B cell (primary cell): ENCODE results near the gene SLC25A10. TPM values are rescaled to one million over a fixed set of nuclear protein-coding genes. Genes with fewer than 3 reads are reported as not detected.

Experiments used
- ATAC-seq: fragments of 200-7000 bp; cut with Tn5 transposase; one replicate; pipeline ENCODE4 v1.10.0; 2021; ENCODE audit warnings: low read depth, mild to moderate bottlenecking, moderate number of reproducible peaks, moderate library complexity
- CTCF ChIA-PET: fragments of 350-600 bp; sonication (Branson Sonifier 250); formaldehyde crosslinking; loops from one replicate; lab custom pipeline; 2021; ENCODE audit warnings: antibody characterized with exemption, inconsistent platforms; lab: Charles Lee
- POLR2A ChIA-PET: fragments of 350-600 bp; sonication (Branson Sonifier 250); formaldehyde crosslinking; loops from one replicate; lab custom pipeline; 2021; ENCODE audit warnings: antibody characterized with exemption; lab: Charles Lee
- DNase-seq: peaks from one replicate; pipeline ENCODE4 v3.0.0; 2013
- H2AFZ ChIP-seq: 2 replicates; pipeline ENCODE4 v1.6.1; 2012; ENCODE audit warnings: mild to moderate bottlenecking, low read depth, low read length; ENCODE audit not compliant: insufficient read depth, poor library complexity, severe bottlenecking
- H3K27ac ChIP-seq, 2 donors: 1 replicate in 1 of 2; 2 replicates in 1 of 2; pipeline ENCODE4 v1.5.1; 2012 to 2013; ENCODE audit warnings: low read length in 2 of 2, mild to moderate bottlenecking in 2 of 2, moderate library complexity in 1 of 2
- H3K27me3 ChIP-seq, 4 experiments: fragments of 200-600 bp in 1 of 4; sonication (generic) in 1 of 4; replicated peaks in 1 of 4; 1 replicate in 2 of 4; 2 replicates in 2 of 4; pipeline versions ENCODE4 v1.6.1 to v1.7.0; 2013 to 2016; ENCODE audit warnings: low read length in 3 of 4, mild to moderate bottlenecking in 2 of 4, mixed read lengths in 1 of 4, moderate library complexity in 1 of 4; ENCODE audit not compliant: insufficient read depth in 4 of 4, control insufficient read depth in 3 of 4; ENCODE audit errors: control extremely low read depth in 1 of 4
- H3K36me3 ChIP-seq, 2 experiments: replicated peaks in 1 of 2; 1 replicate in 1 of 2; 2 replicates in 1 of 2; pipeline versions ENCODE4 v1.6.1 to v1.7.1; 2013; ENCODE audit warnings: low read length in 1 of 2; ENCODE audit not compliant: insufficient read depth in 2 of 2, control insufficient read depth in 1 of 2; ENCODE audit errors: control extremely low read depth in 1 of 2, extremely low read depth in 1 of 2
- H3K4me1 ChIP-seq, 2 donors: fragments of 200-600 bp in 1 of 2; sonication (generic) in 1 of 2; 1 replicate in 1 of 2; 2 replicates in 1 of 2; pipeline versions ENCODE4 v1.5.1 to v1.6.1; 2013 to 2017; ENCODE audit warnings: low read length in 2 of 2; ENCODE audit not compliant: control insufficient read depth in 2 of 2, insufficient read depth in 2 of 2
- H3K4me2 ChIP-seq: replicated peaks from 2 replicates; pipeline ENCODE3; 2012; ENCODE audit warnings: mild to moderate bottlenecking, low read depth, low read length; ENCODE audit not compliant: poor library complexity, severe bottlenecking
- H3K4me3 ChIP-seq, 5 experiments: fragments of 200-600 bp in 1 of 5; sonication (generic) in 1 of 5; 1 replicate in 3 of 5; 2 replicates in 2 of 5; pipeline versions ENCODE4 v1.5.1 to v1.7.0; 2011 to 2016; ENCODE audit warnings: low read length in 4 of 5, mild to moderate bottlenecking in 4 of 5, low read depth in 2 of 5, control low read depth in 1 of 5, moderate library complexity in 1 of 5; ENCODE audit not compliant: insufficient read depth in 1 of 5; ENCODE audit errors: control extremely low read depth in 1 of 5, extremely low read depth in 1 of 5
- H3K79me2 ChIP-seq: fragments of 200-600 bp; sonication (generic); one replicate; pipeline ENCODE4 v1.6.0; 2016; ENCODE audit warnings: low read length; ENCODE audit not compliant: control insufficient read depth, insufficient read depth
- H3K9ac ChIP-seq: fragments of 200-600 bp; sonication (generic); 2 replicates; pipeline ENCODE4 v1.6.1; 2017; ENCODE audit warnings: mild to moderate bottlenecking, low read length, moderate library complexity
- H3K9me3 ChIP-seq, 3 donors: one replicate each; pipeline versions ENCODE4 v1.6.1 to v1.7.1; 2013; ENCODE audit warnings: low read length in 2 of 3; ENCODE audit not compliant: control insufficient read depth in 2 of 3, insufficient read depth in 1 of 3; ENCODE audit errors: control extremely low read depth in 1 of 3
- H4K20me1 ChIP-seq: 2 replicates; pipeline ENCODE4 v1.6.0; 2012; ENCODE audit warnings: mild to moderate bottlenecking, low read length; ENCODE audit not compliant: insufficient read depth, control insufficient read depth, poor library complexity, severe bottlenecking
- H3K27ac Mint-ChIP-seq: one replicate; pipeline ENCODE4 v1.8.0; 2021; ENCODE audit warnings: mixed read lengths
- H3K27me3 Mint-ChIP-seq: one replicate; pipeline ENCODE4 v1.8.0; 2021; ENCODE audit warnings: mixed read lengths
- H3K4me1 Mint-ChIP-seq: one replicate; pipeline ENCODE4 v1.8.0; 2021; ENCODE audit warnings: mixed read lengths
- H3K4me3 Mint-ChIP-seq: one replicate; pipeline ENCODE4 v1.8.0; 2021; ENCODE audit warnings: mixed read lengths
- H3K9me3 Mint-ChIP-seq: one replicate; pipeline ENCODE4 v1.8.0; 2022; ENCODE audit warnings: mixed read lengths; ENCODE audit not compliant: insufficient read depth
- EZH2 ChIP-seq: IDR thresholded peaks from 2 replicates; pipeline ENCODE4 v1.6.1; 2012; ENCODE audit warnings: borderline replicate concordance, low read depth, mild to moderate bottlenecking, moderate library complexity, low read length; ENCODE audit not compliant: insufficient read depth, poor library complexity, severe bottlenecking
- WGBS: methylation state at CpG from one replicate; pipeline ENCODE4 v1.1.5; 2013; ENCODE audit warnings: missing lambda C conversion rate; ENCODE audit not compliant: insufficient coverage; 5-methylcytosine and 5-hydroxymethylcytosine counted together
- intact Hi-C: fragments of 100-400 bp; cut with micrococcal nuclease; formaldehyde crosslinking; loops from one replicate; pipeline ENCODE4 v1.10.0; 2022
- polyA plus RNA-seq: library from polyadenylated mRNA; depleted of rRNA; stranded (reverse); fragments of >200 nt; gene quantifications from 2 replicates; pipeline ENCODE4 v1.2.3, GENCODE V29; 2012
- total RNA-seq, 2 donors: library from RNA; stranded (reverse); fragments of 120-200 nt in 1 of 2; gene quantifications; 1 replicate in 1 of 2; 2 replicates in 1 of 2; pipeline versions ENCODE4 v1.2.3 to v1.2.4, GENCODE V29; 2013 to 2022
- TF ChIP-seq, protein P1 (sequence below): fragments of 200-600 bp; IDR thresholded peaks from one replicate; pipeline ENCODE4 v1.8.0; 2022; ENCODE audit warnings: antibody characterized with exemption, mild to moderate bottlenecking

SLC25A10 gene
- total and polyA plus RNA-seq, 2 donors (not counting 1 experiment from before 2014, with no cell fraction given) = 3.9 to 5.0 TPM

- peak overlapping the region; percentile 53 for H3K9ac ChIP-seq
- CTCF ChIA-PET = interaction anchor here (0.7 to 2.3 kb wide), 5 partner anchors 9 to 157 kb away, joined by 3 to 6 read pairs (median 3); partner anchors contain the start of gene MCRIP1
Measured at GRCh38 chr17:81735264-81736102, 23.4 kb downstream of the SLC25A10 start.

More at GRCh38 chr17:81735264-81736102, 23.4 kb downstream of the SLC25A10 start:
- H3K4me1 Mint-ChIP-seq = peaks cover 12% of the 10 kb centered on the region
- H3K9me3 ChIP-seq = no peaks in the 10 kb centered on the region
- ATAC-seq (peak; percentile 76), DNase-seq (peak; percentile 71)
- peaks cover 0 to 38% (median 4%) of the 10 kb centered on the region in 4 experiments for H3K27me3 ChIP-seq
- peaks cover 6 to 13% of the 10 kb centered on the region in 2 donors for H3K4me1 ChIP-seq
- no peak overlapping the region for H3K27ac ChIP-seq
- peak overlapping the region; percentile 66 for H3K27ac Mint-ChIP-seq
- no peaks in the 10 kb centered on the region for H3K79me2 ChIP-seq
- H4K20me1 ChIP-seq = no peaks in the 10 kb centered on the region
- 19% methylated on average over 27 of the region's 30 CpGs for WGBS
- intact Hi-C loops = no loop called here
- TF ChIP-seq, protein P1, sequence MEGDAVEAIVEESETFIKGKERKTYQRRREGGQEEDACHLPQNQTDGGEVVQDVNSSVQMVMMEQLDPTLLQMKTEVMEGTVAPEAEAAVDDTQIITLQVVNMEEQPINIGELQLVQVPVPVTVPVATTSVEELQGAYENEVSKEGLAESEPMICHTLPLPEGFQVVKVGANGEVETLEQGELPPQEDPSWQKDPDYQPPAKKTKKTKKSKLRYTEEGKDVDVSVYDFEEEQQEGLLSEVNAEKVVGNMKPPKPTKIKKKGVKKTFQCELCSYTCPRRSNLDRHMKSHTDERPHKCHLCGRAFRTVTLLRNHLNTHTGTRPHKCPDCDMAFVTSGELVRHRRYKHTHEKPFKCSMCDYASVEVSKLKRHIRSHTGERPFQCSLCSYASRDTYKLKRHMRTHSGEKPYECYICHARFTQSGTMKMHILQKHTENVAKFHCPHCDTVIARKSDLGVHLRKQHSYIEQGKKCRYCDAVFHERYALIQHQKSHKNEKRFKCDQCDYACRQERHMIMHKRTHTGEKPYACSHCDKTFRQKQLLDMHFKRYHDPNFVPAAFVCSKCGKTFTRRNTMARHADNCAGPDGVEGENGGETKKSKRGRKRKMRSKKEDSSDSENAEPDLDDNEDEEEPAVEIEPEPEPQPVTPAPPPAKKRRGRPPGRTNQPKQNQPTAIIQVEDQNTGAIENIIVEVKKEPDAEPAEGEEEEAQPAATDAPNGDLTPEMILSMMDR = no peak
- TF ChIP-seq EZH2 = no peak
- H3K4me3 ChIP-seq = peak overlapping the region in 4 of 5 experiments; percentile 22 to 62 (median 38)
- H3K27me3 Mint-ChIP-seq = peaks cover 22% of the 10 kb centered on the region
- H3K9me3 Mint-ChIP-seq = no peaks in the 10 kb centered on the region
- H3K36me3 ChIP-seq = no peaks in the 10 kb centered on the region
- POLR2A ChIA-PET = no interaction called here
- peak overlapping the region; percentile 83 for H2AFZ ChIP-seq
- H3K4me3 Mint-ChIP-seq = peak overlapping the region; percentile 80
- H3K4me2 ChIP-seq = peak overlapping the region; percentile 85
